A549 (cell line): ENCODE data around the gene GPX4.

ENCODE experiments used
- CBX8 ChIP-seq: fragments of 200-600 bp; sonication (generic); IDR thresholded peaks from 2 replicates; pipeline ENCODE4 v1.6.1; 2016
- CEBPB ChIP-seq, 2 experiments: fragments of >200 bp in 1 of 2; sonication (Bioruptor Twin) in 1 of 2; formaldehyde crosslinking in 1 of 2; IDR thresholded peaks; 2 replicates each; pipeline ENCODE4 v1.6.1; 2012 to 2016
- CTCF ChIP-seq: fragments of >200 bp; sonication (Bioruptor Twin); formaldehyde crosslinking; IDR thresholded peaks from 3 replicates; pipeline ENCODE4 v1.5.1; 2016
- EP300 ChIP-seq, 2 experiments: fragments of >200 bp; sonication (Bioruptor Twin); formaldehyde crosslinking; IDR thresholded peaks; 2 replicates in 1 of 2; 3 replicates in 1 of 2; pipeline ENCODE4 v1.6.1; 2016 to 2017
- FOXS1 ChIP-seq: fragments of 250-450 bp; sonication (Bioruptor Pico); IDR thresholded peaks from 2 replicates; pipeline ENCODE4 v1.5.0; 2020; ENCODE audit warnings: mild to moderate bottlenecking, moderate library complexity
- MAFK ChIP-seq: fragments of 450-650 bp; IDR thresholded peaks from 2 replicates; pipeline ENCODE4 v1.6.1; 2014; ENCODE audit not compliant: partially characterized antibody
- MAX ChIP-seq: IDR thresholded peaks from 2 replicates; pipeline ENCODE4 v1.6.1; 2012
- MAZ ChIP-seq: fragments of 150-350 bp; IDR thresholded peaks from 2 replicates; pipeline ENCODE4 v1.6.1; 2014; ENCODE audit warnings: antibody characterized with exemption, low read depth, low read length, borderline replicate concordance
- POLR2A ChIP-seq: IDR thresholded peaks from 2 replicates; pipeline ENCODE4 v1.6.1; 2012; ENCODE audit warnings: mild to moderate bottlenecking, low read length
- POLR2AphosphoS2 ChIP-seq: conservative IDR thresholded peaks from 2 replicates; pipeline ENCODE4 v1.6.1; 2012; ENCODE audit warnings: low read length, improper control_type of control experiment, inconsistent platforms
- SMC3 ChIP-seq: fragments of >200 bp; sonication (Bioruptor Twin); formaldehyde crosslinking; IDR thresholded peaks from 3 replicates; pipeline ENCODE4 v1.6.1; 2018; ENCODE audit warnings: inconsistent platforms
- ZNF302 ChIP-seq: fragments of 250-450 bp; sonication (Bioruptor Pico); IDR thresholded peaks from 2 replicates; pipeline ENCODE4 v1.9.0; 2021; ENCODE audit warnings: inconsistent platforms, mild to moderate bottlenecking, moderate library complexity
- TF ChIP-seq, protein P1 (sequence below): fragments of 150-350 bp; IDR thresholded peaks from 2 replicates; pipeline ENCODE4 v1.6.1; 2014; ENCODE audit warnings: low read depth, mild to moderate bottlenecking, low read length

DNA sequence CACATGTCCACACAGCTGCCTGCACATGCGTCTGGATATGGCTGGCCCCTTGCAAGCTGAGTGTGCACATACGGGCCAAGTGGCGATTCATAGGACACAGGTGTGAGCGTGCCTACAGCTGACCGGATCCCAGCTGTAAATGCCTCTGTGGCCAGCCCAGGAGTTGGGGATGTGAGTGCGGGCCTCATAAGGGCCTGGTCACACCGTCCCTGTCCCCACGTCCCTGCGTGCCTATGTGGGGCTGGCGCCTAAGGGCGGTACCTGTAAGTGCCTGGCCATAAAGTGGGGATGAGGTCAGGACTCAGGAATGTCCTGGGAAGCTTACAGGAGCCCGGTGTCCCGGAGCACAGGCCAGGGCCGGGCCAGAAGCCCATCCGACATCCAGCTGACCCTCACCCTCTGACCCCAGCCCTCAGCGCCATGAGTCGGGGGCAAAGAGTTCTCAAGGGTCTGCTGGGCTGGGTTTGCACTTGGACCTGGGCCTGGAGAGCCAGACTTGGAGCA is 38.1 kb upstream of the GPX4 start:
- no peak for TF ChIP-seq EP300 (IDR thresholded peaks at IDR 0.05)
- no peak for TF ChIP-seq MAZ
- TF ChIP-seq POLR2A = no peak
- TF ChIP-seq CTCF = no peak
- TF ChIP-seq MAX = no peak
- no peak for TF ChIP-seq CEBPB (IDR thresholded peaks at IDR 0.05)
- TF ChIP-seq POLR2AphosphoS2 = no peak
- no peak for TF ChIP-seq FOXS1 (CRISPR knock-in tag)
- no peak for TF ChIP-seq SMC3
- no peak for TF ChIP-seq CBX8
- TF ChIP-seq, protein P1, sequence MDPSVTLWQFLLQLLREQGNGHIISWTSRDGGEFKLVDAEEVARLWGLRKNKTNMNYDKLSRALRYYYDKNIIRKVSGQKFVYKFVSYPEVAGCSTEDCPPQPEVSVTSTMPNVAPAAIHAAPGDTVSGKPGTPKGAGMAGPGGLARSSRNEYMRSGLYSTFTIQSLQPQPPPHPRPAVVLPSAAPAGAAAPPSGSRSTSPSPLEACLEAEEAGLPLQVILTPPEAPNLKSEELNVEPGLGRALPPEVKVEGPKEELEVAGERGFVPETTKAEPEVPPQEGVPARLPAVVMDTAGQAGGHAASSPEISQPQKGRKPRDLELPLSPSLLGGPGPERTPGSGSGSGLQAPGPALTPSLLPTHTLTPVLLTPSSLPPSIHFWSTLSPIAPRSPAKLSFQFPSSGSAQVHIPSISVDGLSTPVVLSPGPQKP = no peak
- TF ChIP-seq MAFK = no peak
- no peak for TF ChIP-seq ZNF302 (CRISPR knock-in tag)
